Measurements from ENCODE around the gene TMEM120A. TPM values are rescaled to one million over a fixed set of nuclear protein-coding genes. Genes with fewer than 3 reads are reported as not detected.

Gene TMEM120A
- polyA plus RNA-seq, 12 donors: 30.6 to 103 (median 40.4) TPM; not detected in 1

Other genes with a start within 250 kb of the TMEM120A start
- 1 to 10 TPM in 4 of 12 donors, under 1 TPM in 6, not detected in 2; 0.36 to 2.1 (median 0.91) TPM for gene CCL26, start 222.4 kb downstream of the TMEM120A start, polyA plus RNA-seq (ENCODE audit: insufficient read length in 12 of 12)
- gene CCL24, start 180.8 kb downstream of the TMEM120A start, polyA plus RNA-seq (ENCODE audit: insufficient read length in 12 of 12): under 1 TPM in 3 of 12 donors, not detected in 9; 0.28 to 0.35 (median 0.33) TPM
- gene RHBDD2, start 115.6 kb downstream of the TMEM120A start, polyA plus RNA-seq (ENCODE audit: insufficient read length in 12 of 12): 10 to 100 TPM in 11 of 12 donors, not detected in 1; 14.2 to 36.3 (median 18.6) TPM
- gene POR, start 79.4 kb downstream of the TMEM120A start, polyA plus RNA-seq (ENCODE audit: insufficient read length in 12 of 12): 10 to 100 TPM in 11 of 12 donors, not detected in 1; 23.4 to 58.4 (median 31.8) TPM
- gene STYXL1, start 53.4 kb upstream of the TMEM120A start, polyA plus RNA-seq (ENCODE audit: insufficient read length in 12 of 12): 10 to 100 TPM in 11 of 12 donors, not detected in 1; 16.5 to 35.7 (median 22.0) TPM
- gene MDH2, start 53.5 kb upstream of the TMEM120A start, polyA plus RNA-seq (ENCODE audit: insufficient read length in 12 of 12): 100 to 1,000 TPM in 11 of 12 donors, not detected in 1; 141 to 244 (median 185) TPM
- 1 to 10 TPM in 1 of 12 donors, under 1 TPM in 9, not detected in 2; 0.23 to 1.2 (median 0.48) TPM for gene SRRM3, start 207.3 kb upstream of the TMEM120A start, polyA plus RNA-seq (ENCODE audit: insufficient read length in 12 of 12)

Measured in muscle of arm (tissue), 12 donors.